ENCODE data around the gene VAV3. TPM values are rescaled to one million over a fixed set of nuclear protein-coding genes. Genes with fewer than 3 reads are reported as not detected.

The VAV3 gene
- total RNA-seq, 1 donor from 2014 or later: 29.1 TPM

GRCh38 chr1:107964336-107965109 is 457 bp downstream of the VAV3 start:
- Mint-ChIP-seq H3K4me3 (peak overlapping the region; percentile 93), H3K4me1 (peaks cover 55% of the 10 kb centered on the region), H3K27me3 (no peaks in the 10 kb centered on the region), H3K36me3 (ENCODE audit: low read depth) (peaks cover 14% of the 10 kb centered on the region), H3K27ac (peak overlapping the region; percentile 99), H3K9me3 (no peaks in the 10 kb centered on the region)
- CTCF ChIA-PET: interaction anchor here (0.9 to 4.9 kb wide), 16 partner anchors 16 to 185 kb away, joined by 3 to 77 read pairs (median 4); no protein-coding TSS in a partner anchor
- TF ChIP-seq CTCF (IDR thresholded peaks at IDR 0.05): no peak
- intact Hi-C loops (cut with micrococcal nuclease): loop anchor here (1.0 to 10.0 kb wide), 14 partner anchors 29 to 783 kb away; partner anchors contain the start of genes SLC25A24 and STXBP3
- peak; percentile 11 for ATAC-seq (ENCODE audit: low read depth)
- POLR2A ChIA-PET: interaction anchor here (0.7 to 3.7 kb wide), 42 partner anchors 9 to 194 kb away, joined by 3 to 44 read pairs (median 5); no protein-coding TSS in a partner anchor
- peak; percentile 53 for DNase-seq

GRCh38 chr1:107963601-107964335 is 1.2 kb downstream of the VAV3 start:
- POLR2A ChIA-PET: interaction anchor here (0.6 to 3.7 kb wide), 43 partner anchors 8 to 193 kb away, joined by 3 to 44 read pairs (median 5); no protein-coding TSS in a partner anchor
- ATAC-seq (ENCODE audit: low read depth) (peak; percentile 62), DNase-seq (peak; percentile 70)
- TF ChIP-seq CTCF (IDR thresholded peaks at IDR 0.05): no peak
- peaks cover 61% of the 10 kb centered on the region for H3K4me1 Mint-ChIP-seq
- intact Hi-C loops (cut with micrococcal nuclease): loop anchor here (1.0 to 10.0 kb wide), 9 partner anchors 8 to 784 kb away; partner anchors contain the start of genes SLC25A24 and STXBP3
- no peaks in the 10 kb centered on the region for H3K9me3 Mint-ChIP-seq
- H3K27ac Mint-ChIP-seq: peak overlapping the region; percentile 99
- H3K36me3 Mint-ChIP-seq (ENCODE audit: low read depth): peaks cover 14% of the 10 kb centered on the region
- H3K4me3 Mint-ChIP-seq: peak overlapping the region; percentile 93
- CTCF ChIA-PET: interaction anchor here (0.9 to 4.9 kb wide), 16 partner anchors 15 to 184 kb away, joined by 3 to 77 read pairs (median 4); no protein-coding TSS in a partner anchor
- no peaks in the 10 kb centered on the region for H3K27me3 Mint-ChIP-seq

GRCh38 chr1:107963008-107963407 is 2.0 kb downstream of the VAV3 start:
- no peak for TF ChIP-seq CTCF (IDR thresholded peaks at IDR 0.05)
- peak overlapping the region; percentile 93 for H3K4me3 Mint-ChIP-seq
- peaks cover 60% of the 10 kb centered on the region for H3K4me1 Mint-ChIP-seq
- H3K27ac Mint-ChIP-seq: peak overlapping the region; percentile 99
- intact Hi-C loops (cut with micrococcal nuclease): loop anchor here (1.0 to 10.0 kb wide), 3 partner anchors 8 to 784 kb away; partner anchors contain the start of gene STXBP3
- H3K36me3 Mint-ChIP-seq (ENCODE audit: low read depth): peaks cover 14% of the 10 kb centered on the region
- CTCF ChIA-PET: interaction anchor here (0.9 to 4.9 kb wide), 8 partner anchors 48 to 178 kb away, joined by 3 to 77 read pairs (median 6); no protein-coding TSS in a partner anchor
- no peaks in the 10 kb centered on the region for H3K27me3 Mint-ChIP-seq
- ATAC-seq (ENCODE audit: low read depth): no peak
- DNase-seq: no peak
- POLR2A ChIA-PET: interaction anchor here (0.6 to 3.7 kb wide), 19 partner anchors 13 to 177 kb away, joined by 3 to 44 read pairs (median 6); no protein-coding TSS in a partner anchor
- H3K9me3 Mint-ChIP-seq: no peaks in the 10 kb centered on the region

- Mint-ChIP-seq H3K27me3 (no peaks in the 10 kb centered on the region), H3K9me3 (no peaks in the 10 kb centered on the region), H3K36me3 (ENCODE audit: low read depth) (no peaks in the 10 kb centered on the region), H3K27ac (no peak overlapping the region), H3K4me1 (peaks cover 52% of the 10 kb centered on the region), H3K4me3 (no peak overlapping the region)
- DNase-seq (no peak), ATAC-seq (ENCODE audit: low read depth) (no peak)
- ChIA-PET POLR2A (interaction anchor here (0.6 to 1.4 kb wide), 5 partner anchors 9 to 74 kb away, joined by 3 to 4 read pairs (median 3); partner anchors contain the start of gene VAV3), CTCF (interaction anchor here (1.3 kb wide), 1 partner anchor 173 kb away, joined by 7 read pairs; no protein-coding TSS in a partner anchor)
- intact Hi-C loops (cut with micrococcal nuclease): loop anchor here (1.0 kb wide), 1 partner anchor 8 kb away; no protein-coding TSS in a partner anchor
- no peak for TF ChIP-seq CTCF (IDR thresholded peaks at IDR 0.05)
Measured at GRCh38 chr1:107954719-107955415, 10.1 kb downstream of the VAV3 start.

Data from activated B cell treated with CpG ODN at 0.5 μM for 24 hours (primary cell).